SK-N-SH (cell line): ENCODE results near the gene PRF1. TPM values are rescaled to one million over a fixed set of nuclear protein-coding genes. Genes with fewer than 3 reads are reported as not detected.

ENCODE experiments used
- polyA plus RNA-seq, 3 experiments: library from polyadenylated mRNA; depleted of rRNA; stranded (reverse); fragments of >200 nt; gene quantifications; 2 replicates each; pipeline ENCODE4 v1.2.3, GENCODE V29; 2012

PRF1 gene
- polyA plus RNA-seq, 1 of the 3 experiments (the other 2 are of a cell fraction), result not detected

Other genes starting within 250 kb of the PRF1 start
- 27.7 and 28.9 TPM in 2 replicates for gene LRRC20, start 220.1 kb downstream of the PRF1 start, polyA plus RNA-seq (2012; rRNA removed)
- 9.9 and 12.7 TPM in 2 replicates for gene EIF4EBP2, start 198.6 kb downstream of the PRF1 start, polyA plus RNA-seq (2012; rRNA removed)
- not detected in 2 replicates for gene NODAL, start 161.1 kb downstream of the PRF1 start, polyA plus RNA-seq (2012; rRNA removed)
- gene PALD1, start 124.0 kb downstream of the PRF1 start, polyA plus RNA-seq (2012; rRNA removed), result 0.16 and 0.19 TPM in 2 replicates
- gene ADAMTS14, start 69.8 kb upstream of the PRF1 start, polyA plus RNA-seq (2012; rRNA removed), result 1.1 and 1.2 TPM in 2 replicates
- not detected in 2 replicates for gene TBATA, start 182.6 kb upstream of the PRF1 start, polyA plus RNA-seq (2012; rRNA removed)
- gene SGPL1, start 213.2 kb upstream of the PRF1 start, polyA plus RNA-seq (2012; rRNA removed), result 11.8 and 15.6 TPM in 2 replicates